WTC11 (cell line): ENCODE results near the gene MSANTD1.

Source experiments
- ATF2 ChIP-seq: sonication (generic); formaldehyde crosslinking; IDR thresholded peaks from 2 replicates; pipeline ENCODE4 v1.8.1; 2022; ENCODE audit warnings: low read depth, missing genetic modification reagents, borderline replicate concordance
- ATF3 ChIP-seq: sonication (generic); formaldehyde crosslinking; conservative IDR thresholded peaks from 2 replicates; pipeline ENCODE4 v1.8.1; 2022; ENCODE audit warnings: mild to moderate bottlenecking, missing genetic modification reagents
- CBFB ChIP-seq: sonication (generic); formaldehyde crosslinking; IDR thresholded peaks from 2 replicates; pipeline ENCODE4 v1.8.1; 2022; ENCODE audit warnings: mild to moderate bottlenecking, low read depth, missing genetic modification reagents
- CTCF ChIP-seq: fragments of 200-600 bp; IDR thresholded peaks from 2 replicates; pipeline ENCODE4 v1.8.0; 2022; ENCODE audit warnings: antibody characterized with exemption
- SMAD4 ChIP-seq: sonication (generic); formaldehyde crosslinking; IDR thresholded peaks from 2 replicates; pipeline ENCODE4 v1.8.0; 2022; ENCODE audit warnings: mild to moderate bottlenecking, missing genetic modification reagents
- SP1 ChIP-seq: sonication (generic); formaldehyde crosslinking; conservative IDR thresholded peaks from 2 replicates; pipeline ENCODE4 v1.8.1; 2022; ENCODE audit warnings: missing genetic modification reagents
- TEAD4 ChIP-seq: sonication (generic); formaldehyde crosslinking; IDR thresholded peaks from 2 replicates; pipeline ENCODE4 v1.8.0; 2022; ENCODE audit warnings: mild to moderate bottlenecking, missing genetic modification reagents
- ZSCAN18 ChIP-seq: fragments of 250-450 bp; sonication (Bioruptor Pico); IDR thresholded peaks from 2 replicates; pipeline ENCODE4 v2.1.2; 2022; ENCODE audit warnings: mild to moderate bottlenecking, moderate library complexity

GRCh38 chr4:3200423-3201090 is 48.4 kb upstream of the MSANTD1 start:
- TF ChIP-seq SMAD4 (CRISPR knock-in tag): no peak
- no peak for TF ChIP-seq TEAD4 (CRISPR knock-in tag)
- TF ChIP-seq CTCF: no peak
- no peak for TF ChIP-seq ATF3 (CRISPR knock-in tag)
- TF ChIP-seq ZSCAN18: no peak
- TF ChIP-seq ATF2 (CRISPR knock-in tag): no peak
- TF ChIP-seq CBFB (CRISPR knock-in tag): no peak
- TF ChIP-seq SP1: no peak
